ENCODE results near the gene MEGF10.
"Not testable (repeated sequence)": the region's sequence is repeated elsewhere in the genome, so short reads cannot be mapped to it uniquely, and the experiment has no call there.

The MEGF10 gene

DNA sequence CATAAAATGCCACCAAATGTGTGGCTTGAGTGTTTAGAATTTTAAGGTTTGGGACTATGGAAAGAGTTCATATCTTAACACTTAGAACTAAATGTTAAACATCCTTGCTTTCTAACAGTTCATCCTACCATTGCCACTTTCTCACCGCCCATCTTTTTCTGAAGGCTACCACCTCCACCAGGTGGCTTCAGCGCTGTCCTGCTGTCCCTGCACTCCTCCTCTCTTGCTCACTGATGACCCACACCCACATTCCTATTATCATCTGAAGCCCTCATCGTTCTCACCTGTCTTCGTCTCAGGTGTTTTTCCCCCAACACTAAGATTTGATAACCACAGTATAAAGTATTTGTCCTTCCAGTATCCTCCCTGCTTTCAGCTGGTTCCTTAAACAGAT is 7.4 kb downstream of the MEGF10 start:
- no peak for FAIRE-seq

DNA sequence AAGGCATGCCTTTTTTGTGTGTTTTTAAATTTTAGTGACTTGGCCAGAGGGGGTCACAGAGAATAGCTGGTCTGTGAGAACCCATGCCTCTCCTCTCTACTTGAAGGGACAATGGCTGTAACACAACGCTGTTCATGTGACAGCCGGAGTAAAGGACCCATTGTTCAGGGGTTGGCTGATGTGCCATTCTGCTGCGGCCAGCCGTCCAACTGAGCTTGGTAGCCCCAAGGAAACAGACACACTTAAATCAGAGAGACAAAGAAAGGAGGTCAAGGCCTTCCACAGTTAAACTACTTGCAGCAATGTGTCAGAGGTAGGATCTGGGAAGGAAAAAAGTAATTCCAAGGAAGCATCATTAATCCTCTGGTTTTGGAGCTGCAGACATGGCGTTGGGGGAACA is 8.1 kb downstream of the MEGF10 start:
- no peak for FAIRE-seq

- FAIRE-seq: no peak
These were observed 9.1 kb downstream of the MEGF10 start for GRCh38 chr5:127299678-127300077.

GRCh38 chr5:127302509-127302908 is 11.9 kb downstream of the MEGF10 start:
- no peak for FAIRE-seq

DNA sequence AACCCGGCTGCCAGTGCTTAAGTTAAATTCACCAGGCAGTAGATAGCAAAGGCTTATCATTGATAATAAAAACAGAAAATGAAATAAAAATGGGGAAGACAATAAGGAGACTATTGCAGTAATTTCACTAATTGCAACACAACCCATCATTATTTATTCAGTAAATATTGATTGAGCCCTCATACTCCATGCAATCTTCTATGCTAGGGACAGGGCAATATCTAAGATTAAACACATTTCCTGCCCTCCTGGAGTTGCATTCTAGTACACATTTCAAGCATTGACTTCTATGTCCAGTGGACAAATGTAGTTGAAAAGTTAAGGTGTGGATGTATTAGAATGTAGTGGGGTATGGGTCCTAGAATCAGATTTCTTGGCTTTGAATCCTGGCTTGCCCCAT is 12.8 kb downstream of the MEGF10 start:
- no peak for FAIRE-seq

- no peak for FAIRE-seq
These were observed 14.9 kb downstream of the MEGF10 start for GRCh38 chr5:127305493-127305892.

DNA sequence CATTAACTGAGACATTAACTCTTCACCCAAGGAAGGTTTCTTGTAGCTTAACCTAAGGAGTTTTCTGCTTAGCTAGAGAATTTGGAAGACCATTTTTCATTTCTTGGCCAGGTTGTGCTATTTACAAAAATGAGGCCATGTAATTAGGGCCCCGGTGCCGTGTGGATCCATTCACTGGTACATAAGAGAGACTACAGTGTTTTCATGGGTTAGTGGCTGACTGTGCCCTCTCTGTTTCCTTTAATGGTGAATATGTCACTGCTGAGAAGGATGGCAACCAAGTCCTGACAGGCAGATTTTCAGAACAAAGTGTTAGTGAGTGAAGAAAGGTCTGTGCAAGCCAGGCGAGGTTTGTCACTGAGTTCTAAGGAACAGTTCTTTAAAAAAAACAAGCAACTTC is 15.4 kb downstream of the MEGF10 start:
- FAIRE-seq: no peak

DNA sequence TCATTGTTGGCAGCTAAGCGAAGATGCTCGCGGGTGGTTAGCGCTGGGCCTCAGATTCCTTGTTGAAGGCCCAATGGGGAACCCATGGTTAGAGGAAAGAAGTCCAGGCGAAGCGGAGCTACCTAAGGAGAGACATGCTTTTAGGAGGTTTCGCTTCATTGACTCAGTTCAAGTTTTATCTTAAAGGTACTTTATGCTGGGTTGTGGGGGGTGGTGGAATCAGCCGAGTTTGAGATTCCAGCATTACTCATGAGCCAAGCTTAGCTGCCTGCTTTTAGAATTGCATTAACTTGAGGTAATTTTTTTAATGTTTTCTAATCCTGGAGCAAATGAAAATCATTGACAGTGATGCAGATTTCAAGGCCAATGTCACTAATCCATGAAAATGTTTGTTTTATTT is 16.1 kb downstream of the MEGF10 start:
- no peak for FAIRE-seq

GRCh38 chr5:127307868-127308267 is 17.3 kb downstream of the MEGF10 start:
- FAIRE-seq: no peak

GRCh38 chr5:127308325-127308724 is 17.7 kb downstream of the MEGF10 start:
- FAIRE-seq: not testable (repeated sequence)

GRCh38 chr5:127308945-127309344 is 18.3 kb downstream of the MEGF10 start:
- FAIRE-seq: no peak

DNA sequence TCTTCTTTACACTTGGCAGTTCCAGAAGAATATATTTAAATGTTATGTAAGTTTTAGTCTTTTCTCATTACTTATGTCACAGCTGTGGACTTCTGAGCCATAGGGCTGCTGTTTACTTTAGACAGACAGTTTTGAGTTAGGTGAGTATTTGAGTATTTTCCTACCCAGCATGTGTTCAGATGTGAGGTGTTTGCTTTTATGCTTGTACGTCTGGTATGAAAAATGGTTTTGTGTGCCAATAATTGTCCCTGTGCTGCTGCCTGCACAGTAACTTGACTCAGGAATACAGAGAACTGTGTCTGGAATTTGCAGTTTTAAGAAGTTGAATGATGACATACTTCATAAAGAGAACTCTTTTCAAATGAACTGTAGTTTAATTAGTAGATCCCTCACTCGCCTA is 20.8 kb downstream of the MEGF10 start:
- FAIRE-seq: no peak

GRCh38 chr5:127311781-127312525 is 21.4 kb downstream of the MEGF10 start:
- FAIRE-seq: no peak

DNA sequence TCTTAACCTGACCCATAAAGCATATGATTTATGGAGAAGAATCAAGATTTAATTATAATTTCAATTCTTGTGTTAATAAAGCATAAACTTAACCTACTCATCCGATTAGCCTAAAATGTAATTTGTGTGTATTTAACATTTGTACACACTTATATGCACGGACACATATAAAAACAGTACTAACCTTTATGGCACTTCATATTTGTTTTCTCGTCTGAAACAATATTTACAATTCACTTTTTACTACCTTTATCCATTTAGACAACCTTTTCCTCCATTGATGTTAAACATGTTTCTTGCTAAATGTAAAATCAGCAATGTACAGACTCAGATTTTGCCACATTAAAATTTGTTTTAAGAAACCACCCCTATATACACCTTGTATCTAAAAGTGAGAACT is 22.8 kb downstream of the MEGF10 start:
- no peak for FAIRE-seq

- no peak for FAIRE-seq
These were observed 23.4 kb downstream of the MEGF10 start for GRCh38 chr5:127313847-127314473.

- no peak for FAIRE-seq
These were observed 25.4 kb downstream of the MEGF10 start for GRCh38 chr5:127316011-127316410.

GRCh38 chr5:127317385-127317784 is 26.8 kb downstream of the MEGF10 start:
- not testable (repeated sequence) for FAIRE-seq

DNA sequence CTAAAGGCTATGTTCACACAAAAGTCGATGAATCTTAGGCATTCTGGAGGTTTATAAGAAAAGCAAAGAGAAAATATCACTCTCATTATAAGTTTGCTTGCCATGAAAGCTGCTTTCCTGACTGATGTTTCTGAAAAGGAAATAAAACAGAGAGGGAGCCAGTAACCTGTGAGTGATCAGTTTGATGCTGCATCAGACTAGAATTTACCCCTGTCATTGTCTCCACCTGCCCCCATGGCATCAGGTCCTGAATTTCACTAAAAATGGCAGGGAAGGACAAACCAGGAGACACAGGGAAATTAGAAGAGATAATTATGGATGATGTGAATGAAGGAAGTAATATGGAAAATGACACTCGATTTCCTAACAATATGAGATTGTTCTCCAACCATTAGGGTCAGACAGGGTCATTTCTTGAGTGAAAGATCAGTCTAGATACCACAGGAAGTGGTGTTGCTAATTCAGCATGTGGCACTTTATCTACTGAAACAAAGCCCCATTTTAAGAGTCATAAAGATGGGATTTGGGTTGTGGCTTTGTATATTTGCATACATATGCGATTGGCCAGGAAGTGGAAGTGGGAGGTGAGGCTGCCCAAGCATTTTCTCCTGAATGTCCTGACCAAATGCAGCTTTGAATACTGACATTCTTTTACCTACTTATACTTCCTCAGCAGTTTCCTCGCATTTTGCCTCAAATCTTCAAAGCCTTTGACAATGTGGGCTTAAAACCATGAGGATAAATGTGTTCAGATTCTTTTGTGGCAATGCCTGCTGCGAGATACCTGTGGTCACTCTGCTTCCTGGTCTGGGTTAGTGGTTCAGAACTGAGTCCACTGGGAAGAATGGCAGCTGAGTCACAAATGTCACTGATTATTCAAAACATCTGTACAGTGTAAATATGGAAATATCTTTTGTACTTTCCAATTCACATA is 29.7 kb downstream of the MEGF10 start:
- no peak for FAIRE-seq

DNA sequence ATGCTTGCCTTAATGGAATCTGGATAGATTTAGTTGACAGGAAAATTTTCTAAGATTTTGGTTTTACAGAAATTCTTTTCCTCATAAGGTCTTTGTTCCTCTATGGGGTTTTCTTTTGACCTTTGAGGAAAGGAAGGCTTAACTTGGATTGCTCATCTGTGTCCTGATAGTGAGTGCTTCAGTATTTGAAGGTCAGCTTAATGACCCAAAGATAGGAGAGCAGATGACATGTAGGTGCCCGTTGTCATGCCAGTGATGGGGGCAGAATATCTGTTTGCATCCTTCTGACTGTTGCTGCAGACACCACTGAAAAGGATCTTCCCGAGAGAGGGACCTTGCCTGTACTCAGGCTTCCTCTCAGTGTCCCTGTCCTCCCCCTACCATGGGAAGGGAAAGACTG is 30.9 kb downstream of the MEGF10 start:
- no peak for FAIRE-seq

- FAIRE-seq: no peak
These were observed 31.8 kb downstream of the MEGF10 start for GRCh38 chr5:127322403-127322802.

DNA sequence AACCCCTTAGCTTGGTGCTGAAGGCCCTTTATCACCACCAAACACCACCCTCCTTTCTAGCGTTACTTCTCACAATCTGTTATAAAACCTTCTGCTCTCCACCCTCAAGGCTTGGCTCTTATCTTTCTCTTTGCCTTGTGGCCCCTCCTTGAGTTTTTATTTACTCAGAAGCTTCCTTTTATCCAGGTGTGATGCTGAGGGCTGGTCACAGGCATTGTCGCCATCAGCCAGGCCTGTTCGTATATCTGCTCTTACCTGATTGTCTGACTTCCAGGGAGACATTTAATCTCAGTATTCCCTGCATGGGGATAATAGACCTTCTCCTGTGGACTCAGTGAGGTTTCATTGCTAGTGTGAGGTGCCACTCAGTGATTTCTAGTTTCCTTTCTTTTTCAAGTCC is 34.2 kb downstream of the MEGF10 start:
- FAIRE-seq: no peak

DNA sequence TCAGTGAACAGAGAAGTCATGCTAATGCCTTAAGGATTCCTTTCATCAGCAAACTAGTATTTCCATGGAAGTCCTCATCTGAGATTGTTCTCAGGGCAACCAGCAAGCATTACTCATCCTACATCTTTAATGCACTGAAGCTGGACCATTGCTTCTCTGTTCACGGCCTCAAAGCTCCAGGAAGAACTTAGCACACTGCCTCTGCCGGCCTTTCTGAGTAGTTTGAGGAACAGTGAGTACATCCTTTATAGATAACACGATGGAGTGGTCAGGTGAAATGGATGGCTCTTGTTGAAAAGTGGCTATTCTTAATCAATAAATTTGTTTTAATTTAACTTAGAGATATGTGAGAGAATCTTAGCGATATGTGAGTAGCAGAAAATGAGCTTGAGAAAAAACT is 35.8 kb downstream of the MEGF10 start:
- no peak for FAIRE-seq

- FAIRE-seq: no peak
These were observed 36.6 kb downstream of the MEGF10 start for GRCh38 chr5:127326976-127327755.

Measured in endometrium (tissue), 2 donors.